GM19455 (cell line): Measurements from ENCODE around the gene FGD6.
"Not testable (repeated sequence)": the region's sequence is repeated elsewhere in the genome, so short reads cannot be mapped to it uniquely, and the experiment has no call there.

Experiments used
- ATAC-seq: cut with Tn5 transposase; IDR thresholded peaks from one replicate; pipeline ENCODE4 v1.9.1; 2021; ENCODE audit not compliant: unreplicated experiment

Gene FGD6

DNA sequence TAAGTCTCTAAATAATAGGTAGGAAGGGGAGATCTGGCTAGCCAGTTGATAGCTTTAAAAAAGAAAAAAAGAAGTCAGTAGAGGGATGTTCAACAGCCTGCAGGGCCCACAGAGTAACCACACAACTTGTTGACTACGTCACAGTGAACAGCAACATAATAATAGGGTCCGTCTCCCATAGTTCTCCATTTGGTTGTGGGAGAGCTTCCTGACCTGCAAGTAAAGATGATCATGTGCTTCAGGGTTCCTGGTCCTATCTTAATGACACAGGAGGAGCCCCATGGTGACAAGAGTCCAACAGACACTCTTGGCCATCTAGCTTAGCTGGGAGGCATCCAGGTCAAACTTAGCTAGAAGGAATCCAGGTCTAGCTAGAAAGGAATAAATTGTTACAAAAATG lies 36.2 kb downstream of the FGD6 start:
- no peak for ATAC-seq

DNA sequence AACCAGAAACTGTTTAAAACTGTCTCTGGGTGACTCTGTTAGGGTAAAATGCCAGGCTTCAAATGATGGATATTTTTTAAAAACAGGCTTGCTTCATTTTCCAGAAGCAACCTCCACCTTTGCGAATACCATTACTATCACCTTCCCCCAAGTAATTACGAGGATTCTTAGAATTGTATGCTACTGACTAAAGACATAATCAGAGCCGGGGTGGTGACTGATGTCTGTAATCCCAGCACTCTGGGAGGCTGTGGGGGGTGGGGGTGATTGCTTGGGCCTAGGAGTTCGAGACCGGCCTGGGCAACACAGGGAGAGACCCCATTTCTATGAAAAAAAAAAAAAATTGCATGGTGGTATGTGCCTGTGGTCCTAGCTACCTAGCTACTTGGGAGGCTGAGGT lies 38.3 kb downstream of the FGD6 start:
- ATAC-seq, result no peak

DNA sequence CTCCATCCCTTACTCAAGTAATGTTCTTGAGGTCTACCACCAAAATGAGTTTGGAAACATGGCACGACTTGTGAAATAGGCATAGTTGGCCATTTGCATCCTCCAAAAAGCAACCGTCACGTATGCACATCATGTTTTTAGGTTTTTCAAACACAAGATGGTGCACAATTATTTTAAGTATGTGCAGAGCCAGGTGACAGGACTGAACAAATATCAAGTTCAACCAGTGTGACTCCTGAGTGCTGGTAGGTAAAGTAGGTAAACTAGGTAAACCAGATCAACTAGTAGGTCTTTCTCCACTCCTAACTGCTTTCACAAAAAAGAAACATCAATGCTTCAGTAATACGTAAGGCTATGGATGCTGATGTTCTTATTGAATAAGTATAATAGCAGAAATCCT lies 39.1 kb downstream of the FGD6 start:
- ATAC-seq, result no peak

DNA sequence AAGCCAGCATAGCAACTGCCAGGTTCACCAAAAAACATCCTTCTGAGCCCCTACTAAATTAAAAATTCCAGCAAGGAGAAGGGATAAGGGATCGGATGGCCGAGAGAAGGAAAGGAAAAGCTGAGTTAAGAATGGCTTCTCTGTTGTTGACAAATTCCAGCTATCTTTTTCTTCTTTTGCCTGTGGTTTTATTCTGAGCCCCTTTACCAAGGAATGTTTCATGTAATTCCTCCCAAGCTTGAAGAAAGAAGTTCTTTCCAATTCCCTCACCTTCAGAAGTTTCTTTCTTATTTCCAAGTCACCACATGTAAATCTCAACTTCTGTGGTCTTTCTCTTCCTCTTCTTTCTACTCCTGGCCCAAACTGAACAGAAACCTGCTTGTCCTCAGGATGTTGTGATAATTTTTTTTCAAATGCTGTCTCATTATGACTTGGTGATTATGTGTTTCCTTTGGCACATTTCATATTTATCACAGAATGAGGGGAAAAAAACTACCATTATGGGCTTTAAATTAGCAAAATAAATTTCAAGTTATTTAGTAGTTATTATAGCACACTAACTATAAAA lies 40.0 kb downstream of the FGD6 start:
- ATAC-seq, result no peak

DNA sequence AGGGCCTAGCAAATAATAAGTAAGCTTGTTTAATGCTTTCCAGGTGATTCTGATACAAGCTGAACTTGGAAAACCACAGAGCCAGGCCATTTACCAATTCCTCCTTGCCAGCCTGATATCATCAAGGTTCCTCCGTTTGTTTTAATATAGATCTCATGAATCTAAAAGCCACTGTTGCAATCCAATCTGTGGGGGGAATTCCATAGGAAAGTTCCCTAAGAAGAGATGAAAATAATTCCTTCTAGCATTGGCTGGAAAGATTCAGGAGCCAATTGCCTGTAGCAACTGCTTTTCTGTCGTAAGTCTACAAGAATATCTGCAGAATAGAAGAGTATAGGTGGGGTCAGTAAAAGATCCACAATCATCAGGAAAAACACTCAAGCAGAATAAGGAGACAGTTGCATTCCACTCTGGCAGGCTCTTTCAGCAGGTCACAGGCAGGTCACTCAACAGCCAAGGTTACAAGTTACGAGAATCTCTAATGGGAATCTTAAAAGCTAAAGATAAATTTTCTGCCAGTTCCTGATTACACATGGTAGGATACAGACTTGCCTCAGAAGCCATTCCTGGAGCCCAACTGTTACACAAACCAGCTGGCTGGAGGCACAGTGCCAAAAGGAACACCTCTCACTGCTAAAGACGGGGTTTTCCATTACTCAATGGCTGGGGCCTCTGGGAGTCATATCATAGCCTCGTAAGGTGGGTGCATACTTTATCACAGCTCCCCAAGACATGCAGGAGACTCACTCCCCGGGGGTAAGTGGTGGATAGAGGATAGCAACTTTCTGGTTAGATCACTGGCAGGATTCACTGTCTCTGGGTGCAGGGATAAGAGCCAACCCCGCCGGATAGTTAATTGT lies 43.6 kb downstream of the FGD6 start:
- ATAC-seq, result no peak

DNA sequence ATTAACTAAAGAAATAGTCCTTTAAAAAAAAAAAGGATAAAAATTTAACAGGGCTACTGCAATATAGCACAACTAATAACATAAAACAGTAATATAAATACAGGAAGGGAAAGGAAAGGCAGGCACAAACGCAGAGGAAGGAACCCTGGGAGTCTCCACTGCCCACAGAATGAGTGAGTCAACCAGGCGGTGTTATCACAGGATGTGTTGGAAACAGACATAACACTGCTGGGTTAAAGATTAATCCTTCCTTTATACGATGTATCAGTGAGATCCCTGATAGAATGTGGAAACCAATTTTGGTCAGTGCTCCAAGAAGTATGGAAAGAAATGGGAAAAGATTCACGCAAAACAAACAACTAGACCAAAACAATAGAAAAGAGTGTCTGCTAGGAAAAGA lies 47.9 kb downstream of the FGD6 start:
- ATAC-seq, result no peak

DNA sequence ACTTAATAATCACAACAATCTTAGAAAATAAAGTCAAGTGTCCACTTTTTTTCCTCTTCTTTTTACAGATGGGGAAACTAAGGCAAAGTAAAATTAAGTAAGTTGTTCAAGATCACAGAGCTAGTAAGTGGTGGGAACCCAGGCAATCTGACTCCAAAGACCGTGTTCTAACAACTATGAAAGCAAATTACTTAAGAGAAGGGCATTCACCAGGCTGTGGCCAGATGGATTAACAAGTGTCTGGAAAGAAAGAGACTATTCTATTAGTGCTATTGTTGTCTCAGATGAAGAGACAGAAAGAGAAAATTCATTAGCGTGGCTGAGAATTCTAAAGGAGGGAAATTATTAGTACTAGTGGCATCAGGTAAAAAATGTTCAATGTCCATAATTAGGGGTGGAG lies 48.5 kb downstream of the FGD6 start:
- ATAC-seq, result no peak

DNA sequence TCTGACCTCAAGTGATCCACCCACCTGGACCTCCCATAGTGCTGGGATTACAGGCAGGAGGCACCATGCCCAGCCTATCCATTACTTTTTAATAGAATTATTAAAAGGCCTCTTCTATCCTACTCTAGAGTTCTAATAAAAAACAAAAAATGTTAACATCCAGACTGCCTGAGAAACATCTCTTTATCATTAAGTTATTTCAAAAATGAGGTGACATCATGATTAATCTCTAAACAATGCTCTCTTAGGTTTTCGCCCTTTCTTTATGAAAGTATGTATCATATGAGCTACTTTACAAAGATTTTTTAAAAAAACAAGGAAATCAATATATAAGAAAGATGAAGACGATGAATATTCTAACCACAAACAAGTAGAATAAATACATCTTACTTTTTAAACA lies 52.6 kb downstream of the FGD6 start:
- ATAC-seq, result no peak

DNA sequence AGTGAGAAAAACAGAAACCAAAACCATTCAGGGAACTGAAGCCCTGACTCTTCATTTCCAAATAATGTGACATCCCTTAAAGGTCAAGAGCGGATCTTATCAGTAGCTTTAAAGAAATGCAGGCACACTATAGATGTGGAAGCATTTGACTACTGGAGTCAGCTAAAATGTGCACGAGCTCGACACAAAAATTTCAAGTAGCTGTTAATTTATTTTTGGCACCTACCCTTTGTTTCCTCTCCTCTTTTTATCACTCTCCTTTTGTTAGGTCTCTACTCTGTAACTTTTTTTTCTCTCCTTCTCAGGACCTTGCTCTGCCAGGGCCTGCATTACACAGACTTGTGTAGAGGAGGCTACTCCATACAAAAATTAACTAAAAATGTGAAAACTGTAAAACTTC lies 58.3 kb downstream of the FGD6 start:
- ATAC-seq, result no peak

DNA sequence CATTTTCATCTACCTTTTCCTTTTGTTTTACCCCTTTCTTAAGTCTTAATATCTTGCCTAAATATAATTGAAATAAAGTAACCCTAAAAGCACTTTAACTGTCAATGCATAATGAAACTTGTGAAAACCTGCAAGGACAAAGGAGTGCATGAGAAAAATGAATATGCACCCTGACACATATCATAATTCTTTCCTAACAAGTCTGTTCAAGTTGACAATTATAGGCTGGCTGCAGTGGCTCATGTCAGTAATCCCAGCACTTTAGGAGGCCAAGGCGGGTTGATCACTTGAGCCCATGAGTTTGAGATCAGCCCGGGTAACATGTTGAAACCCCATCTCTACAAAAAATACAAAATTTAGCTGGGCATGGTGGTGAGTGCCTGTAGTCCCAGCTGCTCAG lies 65.4 kb downstream of the FGD6 start:
- ATAC-seq, result no peak

DNA sequence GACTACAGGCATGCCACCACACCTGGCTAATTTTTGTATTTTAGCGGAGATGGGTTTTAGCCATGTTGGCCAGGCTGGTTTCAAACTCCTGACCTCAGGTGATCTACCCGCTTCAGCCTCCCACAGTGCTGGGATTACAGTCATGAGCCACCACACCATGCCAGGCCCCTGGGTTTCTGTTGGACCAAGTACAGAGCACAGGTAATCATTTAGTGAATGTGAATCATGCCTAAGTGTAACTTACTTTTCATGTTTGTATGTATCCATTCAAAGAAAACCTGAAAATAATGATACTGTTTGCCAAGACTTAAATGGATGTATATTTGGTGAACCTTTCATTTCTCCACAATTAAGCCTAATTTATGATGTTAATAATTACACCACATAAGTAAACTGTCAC lies 65.9 kb downstream of the FGD6 start:
- ATAC-seq, result no peak

DNA sequence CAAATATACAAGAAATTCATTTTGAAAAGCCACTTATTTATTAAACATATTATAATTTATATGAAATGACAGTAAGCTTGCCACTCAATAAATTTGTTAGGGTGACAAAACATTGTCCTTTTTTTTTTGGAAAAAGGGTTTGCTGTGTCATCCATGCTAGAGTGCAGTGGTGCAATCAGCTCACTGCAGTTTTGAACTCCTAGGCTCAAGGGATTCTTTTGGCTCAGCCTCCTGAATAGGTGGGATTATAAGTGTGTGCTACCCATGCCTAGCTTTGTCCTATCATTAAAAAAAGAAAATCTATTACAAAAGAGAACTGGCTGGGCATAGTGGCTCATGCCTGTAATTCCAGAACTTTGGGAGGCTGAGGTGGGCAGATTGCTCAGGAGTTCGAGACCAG lies 66.8 kb downstream of the FGD6 start:
- ATAC-seq, result no peak

DNA sequence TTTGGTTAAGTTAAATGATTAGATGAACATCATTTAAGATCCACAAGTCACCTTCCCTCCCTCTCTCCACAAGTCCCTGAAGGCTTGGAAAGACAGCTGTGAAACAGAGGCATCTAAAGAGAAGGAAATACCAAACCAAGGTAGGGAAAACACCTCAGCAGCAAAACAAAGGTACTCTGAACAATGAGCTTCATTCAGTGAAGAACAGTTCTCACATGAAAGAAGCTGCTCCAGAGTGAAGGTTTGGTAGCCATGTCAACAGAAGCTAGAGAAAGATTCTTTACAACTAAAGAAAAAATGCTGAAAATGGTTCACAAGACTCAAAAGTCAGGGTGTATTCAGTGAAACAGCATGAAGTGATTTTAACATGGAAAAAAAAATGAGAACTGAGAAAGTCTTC lies 69.4 kb downstream of the FGD6 start:
- no peak for ATAC-seq

DNA sequence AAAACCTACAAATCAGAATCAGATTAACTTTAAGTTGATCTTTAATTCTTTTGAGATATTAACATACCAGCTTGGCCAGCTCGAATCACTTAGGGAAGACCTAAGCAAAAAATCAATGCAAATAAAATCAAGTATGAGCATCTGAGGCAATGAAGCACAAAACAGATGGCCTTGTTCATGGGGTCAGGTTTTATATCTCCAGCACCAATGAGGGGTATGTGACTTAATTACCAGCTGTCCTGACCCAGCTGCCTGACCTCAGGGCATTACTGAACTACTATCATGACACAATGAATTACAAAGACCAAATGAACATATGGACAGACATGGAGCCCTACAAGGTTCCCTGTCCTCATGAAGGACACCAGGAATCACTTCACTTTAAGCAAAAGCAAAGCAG lies 70.5 kb downstream of the FGD6 start:
- no peak for ATAC-seq

DNA sequence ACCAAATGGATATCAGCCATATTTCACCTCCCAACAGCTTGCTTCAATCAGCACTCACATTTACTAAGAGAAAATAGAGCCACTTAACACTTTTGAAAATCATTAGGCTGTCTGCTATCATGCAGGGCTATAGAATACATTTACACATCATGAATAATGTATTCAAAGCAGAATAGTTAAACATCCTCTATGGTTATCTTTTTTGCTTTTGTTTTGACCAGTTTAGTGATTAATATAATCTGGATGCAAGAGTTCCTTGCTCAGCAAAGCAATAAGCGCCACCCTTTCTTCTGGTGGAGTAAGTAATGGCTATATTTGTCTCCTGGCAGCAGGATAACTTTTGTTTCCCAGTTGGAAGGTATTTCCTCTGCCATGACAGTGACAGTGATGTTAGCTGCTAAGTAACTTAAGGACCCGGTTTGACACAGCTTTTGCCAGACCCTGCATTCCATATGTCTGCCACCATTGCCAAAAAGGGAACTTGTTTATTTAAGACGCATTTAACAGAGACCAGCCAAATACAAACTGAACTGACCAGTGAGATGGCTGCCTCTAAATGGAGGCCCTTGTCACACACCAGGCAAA lies 73.6 kb downstream of the FGD6 start:
- no peak for ATAC-seq

DNA sequence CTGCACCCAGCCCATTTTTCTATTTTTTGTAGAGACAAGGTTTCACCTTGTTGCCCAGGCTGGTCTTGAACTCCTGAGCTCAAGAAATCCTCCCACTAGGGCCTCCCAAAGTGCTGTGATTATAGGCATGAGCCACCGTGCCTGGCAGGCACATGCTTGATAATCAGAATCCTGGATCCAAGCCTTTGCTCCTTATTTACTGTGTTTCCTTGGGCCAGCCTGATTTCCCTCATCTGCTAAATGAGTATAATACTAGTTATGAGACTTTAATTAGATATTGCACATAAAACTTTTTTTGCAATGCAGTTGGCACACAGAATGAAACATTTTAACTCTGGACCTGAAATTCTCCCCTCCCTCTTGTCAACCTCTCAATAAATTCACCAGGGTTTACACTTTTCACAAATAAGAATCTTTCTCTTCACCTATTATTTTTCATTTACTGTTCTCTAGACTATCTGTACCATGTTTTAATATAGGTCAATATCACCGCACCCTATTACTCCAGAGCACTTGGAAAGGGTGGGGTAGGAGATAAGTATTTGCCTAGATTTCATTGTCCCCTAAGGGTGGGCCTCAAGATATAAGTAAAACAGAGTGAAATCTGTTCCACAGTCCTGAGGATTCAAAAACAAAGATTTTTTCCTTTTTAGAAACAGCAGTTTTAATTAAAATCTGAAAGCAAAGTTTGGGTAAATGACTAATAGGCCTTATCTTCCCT lies 74.7 kb downstream of the FGD6 start:
- no peak for ATAC-seq

DNA sequence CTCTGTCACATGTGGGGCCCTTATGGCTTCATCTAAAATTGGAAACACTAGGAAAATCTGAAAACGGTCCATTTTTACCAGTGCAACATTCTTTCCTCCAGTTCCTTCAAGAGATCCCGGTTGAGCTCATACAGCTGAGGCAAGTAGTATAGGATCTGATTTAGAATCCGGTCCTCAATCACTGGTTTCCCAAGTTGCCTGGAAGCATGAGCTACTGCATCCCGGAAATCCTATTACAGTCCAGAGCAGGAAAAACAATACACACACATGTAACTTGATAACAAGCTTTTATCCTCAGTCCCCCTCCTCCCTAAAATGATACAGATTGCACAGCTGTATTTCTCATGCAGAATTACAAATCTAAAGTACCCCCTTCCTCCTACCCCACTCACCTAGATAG lies 76.0 kb downstream of the FGD6 start:
- no peak for ATAC-seq

DNA sequence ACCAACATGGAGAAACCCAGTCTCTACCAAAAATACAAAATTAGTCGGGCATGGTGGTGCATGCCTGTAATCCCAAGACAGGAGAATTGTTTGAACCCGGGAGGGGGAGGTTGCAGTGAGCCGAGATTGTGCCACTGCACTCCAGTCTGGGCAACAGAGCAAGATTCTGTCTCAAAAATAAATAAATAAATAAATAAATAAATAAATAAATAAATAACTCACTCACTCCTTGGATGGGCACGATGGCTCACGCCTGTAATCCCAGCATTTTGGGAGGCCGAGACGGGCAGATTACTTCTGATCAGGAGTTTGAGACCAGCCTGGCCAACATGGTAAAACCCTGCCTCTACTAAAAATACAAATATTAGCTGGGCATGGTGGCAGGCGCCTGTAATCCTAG lies 79.2 kb downstream of the FGD6 start:
- ATAC-seq, result not testable (repeated sequence)

DNA sequence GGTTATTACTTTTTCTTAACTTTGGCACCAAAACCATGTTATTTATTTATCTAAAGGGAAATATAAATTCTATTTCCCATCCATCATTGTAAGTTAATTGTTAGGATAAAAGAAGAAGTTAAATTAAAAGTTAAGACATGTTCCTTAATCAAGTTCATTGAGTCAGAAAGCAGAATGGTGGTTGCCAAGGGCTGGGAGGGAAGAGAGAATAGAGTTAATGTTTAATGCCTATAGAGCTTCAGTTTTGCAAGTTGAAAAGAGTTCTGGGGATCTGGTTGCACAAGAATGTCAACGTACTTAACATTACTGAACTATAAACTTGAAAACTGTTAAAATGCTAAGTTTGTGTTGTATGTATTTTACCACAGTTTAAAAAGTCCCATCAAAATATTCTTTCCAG lies 80.7 kb downstream of the FGD6 start:
- no peak for ATAC-seq

DNA sequence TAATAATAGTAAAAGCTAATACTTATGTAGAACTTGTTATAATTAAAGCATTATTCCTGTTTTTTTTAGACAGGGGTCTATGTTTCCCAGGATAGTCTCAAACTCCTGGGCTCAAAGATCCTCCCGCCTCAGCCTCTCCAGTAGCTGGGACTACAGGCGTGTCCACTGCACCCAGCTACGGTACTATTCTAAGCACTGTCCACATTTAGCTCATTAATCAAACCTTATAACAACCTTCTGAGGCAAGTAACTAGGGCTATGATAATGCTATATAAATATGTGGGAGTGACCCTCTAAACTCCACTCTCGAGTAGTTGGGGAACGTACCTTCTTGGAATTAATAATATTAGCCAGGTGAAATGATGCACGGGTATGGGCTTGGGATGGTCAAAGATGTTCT lies 83.2 kb downstream of the FGD6 start:
- ATAC-seq, result no peak

DNA sequence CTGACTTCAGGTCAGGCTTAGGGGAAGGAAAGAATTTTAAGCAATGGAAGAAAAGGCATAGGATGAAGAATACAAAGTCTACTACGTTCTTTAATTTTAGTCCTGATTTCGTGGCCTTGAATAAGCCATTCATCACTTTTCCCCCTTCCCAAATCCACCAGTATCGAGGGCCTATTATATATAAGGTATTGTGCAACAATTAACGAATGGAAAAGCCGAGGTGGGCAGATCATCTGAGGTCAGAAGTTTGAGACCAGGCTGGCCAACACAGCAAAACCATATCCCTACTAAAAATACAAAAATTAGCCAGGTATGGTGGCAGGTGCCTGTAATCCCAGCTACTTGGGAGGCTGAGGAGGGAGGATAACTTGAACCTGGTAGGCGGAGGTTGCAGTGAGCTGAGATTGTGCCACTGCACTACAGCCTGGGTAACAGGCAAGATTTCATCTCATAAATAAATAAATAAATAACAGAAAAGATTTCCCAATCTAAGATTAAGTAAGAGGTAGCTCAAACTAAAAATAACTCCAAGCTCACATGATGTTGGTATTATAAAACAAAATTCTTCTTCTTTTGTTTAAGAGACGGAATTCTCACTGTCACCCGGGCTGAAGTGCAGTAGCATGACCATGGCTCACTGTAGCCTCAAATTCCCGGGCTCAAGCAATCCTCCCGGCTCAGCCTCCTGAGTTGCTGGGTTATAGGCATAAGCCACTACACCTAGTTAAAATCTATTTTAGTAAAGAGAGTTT lies 85.5 kb downstream of the FGD6 start:
- ATAC-seq, result no peak
